HG02973 (cell line): ENCODE results near the gene COA7.
A peak's percentile ranks its signal among the peaks of the same experiment; 100 is the strongest.
"Not testable (repeated sequence)": the region's sequence is repeated elsewhere in the genome, so short reads cannot be mapped to it uniquely, and the experiment has no call there.

Experiments
- ATAC-seq: cut with Tn5 transposase; IDR thresholded peaks from one replicate; pipeline ENCODE4 v1.9.1; 2021; ENCODE audit warnings: moderate library complexity; ENCODE audit not compliant: unreplicated experiment

The COA7 gene

GRCh38 chr1:52697795-52698674 lies at the start of gene COA7:
Gene COA7, minus strand, starts transcription at chr1:52698347. Its CDS starts 21 bp downstream, at chr1:52698326.
- no peak for ATAC-seq

DNA sequence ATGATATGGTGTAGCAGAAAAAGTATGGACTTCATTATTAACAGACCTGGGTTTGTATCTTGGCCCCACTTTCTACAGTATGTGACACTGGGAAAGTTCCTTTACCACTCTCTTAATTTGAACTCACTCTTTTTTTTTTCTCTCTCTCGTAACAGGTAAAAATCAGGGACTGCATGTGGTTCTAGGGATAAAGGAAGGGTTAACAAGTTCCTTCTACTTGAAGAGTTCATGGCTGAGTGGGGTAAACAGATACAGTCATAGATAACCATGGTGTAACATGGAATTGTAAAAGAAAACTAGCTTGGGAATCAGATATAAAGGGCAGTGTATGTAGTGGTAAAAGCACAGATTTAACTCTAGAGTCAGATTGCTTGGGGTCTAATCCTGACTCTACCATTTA lies 49.3 kb upstream of the COA7 start:
- ATAC-seq = no peak

DNA sequence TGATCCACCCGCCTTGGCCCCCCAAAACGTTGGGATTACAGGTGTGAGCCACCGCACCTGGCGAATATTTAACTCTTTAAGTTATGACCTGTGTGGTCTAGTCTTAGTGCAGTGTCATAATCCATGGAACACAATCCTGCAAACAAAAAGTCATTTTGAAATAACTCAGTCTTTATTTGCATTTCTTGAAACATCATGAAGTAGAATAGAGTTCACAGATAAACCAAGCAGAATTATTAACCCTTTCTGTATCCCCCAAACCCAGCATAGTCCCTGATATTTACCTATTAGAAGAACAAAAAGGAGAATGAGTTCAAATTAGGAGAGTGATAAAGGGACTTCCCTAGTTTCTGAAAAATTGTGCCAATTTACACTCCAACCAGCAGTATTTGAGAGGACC lies 48.0 kb upstream of the COA7 start:
- no peak for ATAC-seq

GRCh38 chr1:52741259-52741658 lies 43.1 kb upstream of the COA7 start:
- ATAC-seq = no peak

GRCh38 chr1:52739699-52740467 lies 41.7 kb upstream of the COA7 start:
- ATAC-seq = no peak

GRCh38 chr1:52738893-52739292 lies 40.7 kb upstream of the COA7 start:
- no peak for ATAC-seq

DNA sequence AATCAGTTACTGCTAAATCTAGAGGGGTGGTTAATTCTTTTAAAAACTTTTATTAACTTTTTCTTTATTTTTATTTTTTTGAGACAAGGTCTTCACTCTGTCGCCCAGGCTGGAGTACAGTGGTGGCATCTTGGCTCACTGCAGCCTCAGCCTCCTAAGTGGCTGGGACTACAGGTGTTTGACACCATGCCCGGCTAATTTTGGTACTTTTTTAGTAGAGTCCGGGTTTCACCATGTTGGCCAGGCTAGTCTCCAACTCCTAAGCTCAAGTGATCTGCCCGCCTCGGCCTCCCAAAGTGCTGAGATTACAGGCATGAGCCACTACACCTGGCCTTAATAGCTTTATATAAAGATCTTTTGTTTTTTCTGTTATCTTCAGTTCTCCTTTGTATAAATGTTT lies 40.0 kb upstream of the COA7 start:
- ATAC-seq = no peak

DNA sequence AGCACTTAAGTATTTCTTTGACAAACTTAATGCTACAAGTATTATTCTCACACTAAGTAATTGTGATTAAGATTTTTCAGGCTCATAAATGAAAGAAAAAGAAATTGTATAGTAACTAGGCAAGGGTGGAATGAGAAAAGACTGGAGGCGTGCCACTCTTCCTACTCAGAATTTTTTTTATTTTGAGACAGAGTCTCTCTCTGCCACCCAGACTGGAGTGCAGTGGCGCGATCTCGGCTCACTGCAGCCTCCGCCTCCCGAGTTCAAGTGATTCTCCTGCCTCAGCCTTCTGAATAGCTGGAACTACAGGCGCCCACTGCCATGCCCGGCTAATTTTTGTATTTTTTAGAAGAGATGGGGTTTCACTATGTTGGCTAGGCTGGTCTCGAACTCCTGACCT lies 37.2 kb upstream of the COA7 start:
- ATAC-seq = not testable (repeated sequence)

DNA sequence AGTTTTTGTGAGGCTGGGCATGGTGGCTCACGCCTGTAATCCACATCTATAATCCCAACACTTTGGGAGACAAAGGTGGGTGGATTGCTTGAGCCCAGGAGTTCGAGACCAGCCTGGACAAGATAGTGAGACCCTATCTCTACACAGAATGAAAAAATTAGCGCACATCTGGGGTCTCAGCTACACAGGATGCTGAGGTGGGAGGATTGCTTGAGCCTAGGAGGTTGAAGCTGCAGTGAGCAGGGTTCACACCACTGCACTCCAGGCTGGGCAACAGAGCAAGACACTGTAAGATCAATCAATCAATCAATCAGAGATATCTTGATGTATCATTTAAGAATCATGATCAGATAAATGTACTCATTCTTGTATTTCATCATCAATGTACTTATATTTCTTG lies 35.2 kb upstream of the COA7 start:
- no peak for ATAC-seq

GRCh38 chr1:52727956-52728656 lies 30.0 kb upstream of the COA7 start:
- ATAC-seq = no peak

- ATAC-seq = no peak
Measured at GRCh38 chr1:52727114-52727586, 29.0 kb upstream of the COA7 start.

- peak; percentile 78 for ATAC-seq
Measured at GRCh38 chr1:52726265-52727113, 28.3 kb upstream of the COA7 start, which contains the start of gene ZYG11B. Gene ZYG11B, plus strand, starts transcription at chr1:52726453. Its CDS starts 201 bp downstream, at chr1:52726654.

DNA sequence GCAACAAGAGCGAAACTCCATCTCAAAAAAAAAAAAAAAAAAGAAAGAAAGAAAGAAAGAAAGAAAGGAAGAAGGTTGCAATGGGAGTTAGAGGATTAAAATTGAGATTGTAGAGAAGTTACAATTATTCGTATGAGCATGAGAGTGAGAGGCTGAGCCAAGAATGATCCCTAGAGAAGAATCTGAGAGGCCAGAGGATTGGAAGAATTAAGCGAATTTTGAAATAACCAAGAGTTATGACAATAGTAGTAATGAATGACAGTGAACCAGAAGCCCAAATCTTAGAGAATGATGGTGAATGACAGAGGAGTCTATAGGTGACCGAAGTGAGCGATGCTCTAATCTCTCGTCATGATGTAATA lies 27.7 kb upstream of the COA7 start:
- ATAC-seq = no peak

DNA sequence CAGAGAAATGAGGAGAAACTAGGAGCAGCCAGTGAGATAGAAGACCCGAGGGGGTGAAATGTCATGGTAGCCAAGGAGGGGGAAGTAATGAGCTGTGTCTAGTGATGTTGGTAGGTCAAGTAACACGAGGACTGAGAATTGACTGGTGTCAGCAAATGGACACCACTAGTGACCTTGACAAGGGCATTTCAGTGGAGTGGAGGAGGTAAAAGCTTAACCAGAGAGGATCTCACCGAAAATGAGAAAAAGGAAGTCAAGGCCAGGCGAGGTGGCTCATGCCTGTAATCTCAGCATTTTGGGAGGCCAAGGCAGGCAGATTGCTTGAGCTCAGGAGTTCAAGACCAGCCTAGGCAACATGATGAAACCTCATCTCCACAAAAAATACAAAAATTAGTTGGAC lies 25.1 kb upstream of the COA7 start:
- ATAC-seq = no peak

- not testable (repeated sequence) for ATAC-seq
Measured at GRCh38 chr1:52715296-52715695, 17.1 kb upstream of the COA7 start.

DNA sequence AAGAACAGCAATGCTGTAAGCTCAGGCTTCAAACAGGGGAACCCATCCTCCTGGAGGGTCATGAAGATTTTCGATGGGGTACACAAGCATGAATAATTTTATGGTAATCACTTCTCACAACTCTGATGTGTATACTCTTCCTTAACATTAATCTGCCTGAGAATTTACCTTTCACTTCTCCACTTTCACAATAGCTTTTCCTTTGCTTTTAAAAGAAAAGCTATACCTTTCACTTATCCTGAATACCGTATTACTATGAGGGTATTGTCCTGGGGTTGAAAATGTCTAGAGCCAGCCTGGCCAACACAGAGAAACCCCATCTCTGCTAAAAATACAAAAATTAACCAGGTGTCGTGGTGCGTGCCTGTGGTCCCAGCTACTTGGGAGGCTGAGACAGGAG lies 15.4 kb upstream of the COA7 start:
- ATAC-seq = no peak

DNA sequence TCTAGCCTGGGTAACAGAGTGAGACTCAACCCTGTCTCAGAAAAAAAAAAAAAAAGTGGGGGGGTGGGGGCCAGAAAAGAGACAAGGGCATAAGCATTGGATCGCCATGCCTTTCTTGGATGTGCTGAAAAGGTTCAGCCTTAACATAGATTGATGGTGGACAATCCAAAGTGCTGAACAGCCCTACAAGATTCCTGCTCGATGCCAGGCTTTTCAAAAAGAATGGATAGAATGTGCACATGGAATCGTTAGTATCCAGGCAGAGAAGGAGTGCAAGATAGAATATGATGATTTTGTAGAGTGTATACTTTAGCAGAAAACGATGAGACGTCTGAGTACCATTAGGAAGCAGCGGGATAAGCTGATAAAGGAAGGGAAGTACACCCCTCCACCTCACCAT lies 10.9 kb upstream of the COA7 start:
- no peak for ATAC-seq

DNA sequence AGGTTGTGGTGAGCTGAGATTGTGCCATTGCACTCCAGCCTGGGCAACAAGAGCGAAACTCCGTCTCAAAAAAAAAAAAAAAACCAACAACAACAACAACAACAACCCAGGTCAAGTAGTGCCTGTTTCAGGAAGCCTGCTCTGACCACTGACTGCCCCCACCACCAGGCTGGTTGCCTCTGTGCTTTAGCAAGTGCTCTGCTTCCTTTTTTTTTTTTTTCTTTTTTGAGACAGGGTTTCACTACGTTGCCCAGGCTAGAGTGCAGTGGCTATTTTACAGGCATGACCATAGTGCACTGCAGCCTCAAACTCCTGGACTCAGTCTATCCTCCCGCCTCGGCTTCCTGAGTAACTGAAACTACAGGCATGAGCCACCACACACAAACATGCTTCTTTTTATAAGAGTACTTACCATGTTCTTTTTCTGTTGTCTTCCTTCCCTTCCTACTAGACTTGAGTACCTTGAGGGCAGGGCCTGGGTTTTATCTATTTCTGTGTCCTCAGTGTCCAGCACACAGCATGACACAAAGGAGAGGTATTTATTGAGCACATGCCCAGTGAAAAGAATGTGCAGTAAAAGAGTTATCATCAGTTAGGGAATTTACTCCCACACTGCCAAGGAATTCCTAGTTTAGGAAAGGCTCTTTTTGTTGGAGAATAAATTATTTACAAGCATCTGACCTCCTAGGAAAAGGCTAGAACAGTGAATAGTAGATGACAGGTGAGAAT lies 9.9 kb upstream of the COA7 start:
- no peak for ATAC-seq
